Measurements from ENCODE around the gene CCDC40. TPM values are rescaled to one million over a fixed set of nuclear protein-coding genes. Genes with fewer than 3 reads are reported as not detected.

Gene CCDC40
- total and polyA plus RNA-seq, 2 of the 13 experiments (the other 11 are each of a cell fraction or from before 2014, with no cell fraction given), result 4.1 to 5.5 TPM

DNA sequence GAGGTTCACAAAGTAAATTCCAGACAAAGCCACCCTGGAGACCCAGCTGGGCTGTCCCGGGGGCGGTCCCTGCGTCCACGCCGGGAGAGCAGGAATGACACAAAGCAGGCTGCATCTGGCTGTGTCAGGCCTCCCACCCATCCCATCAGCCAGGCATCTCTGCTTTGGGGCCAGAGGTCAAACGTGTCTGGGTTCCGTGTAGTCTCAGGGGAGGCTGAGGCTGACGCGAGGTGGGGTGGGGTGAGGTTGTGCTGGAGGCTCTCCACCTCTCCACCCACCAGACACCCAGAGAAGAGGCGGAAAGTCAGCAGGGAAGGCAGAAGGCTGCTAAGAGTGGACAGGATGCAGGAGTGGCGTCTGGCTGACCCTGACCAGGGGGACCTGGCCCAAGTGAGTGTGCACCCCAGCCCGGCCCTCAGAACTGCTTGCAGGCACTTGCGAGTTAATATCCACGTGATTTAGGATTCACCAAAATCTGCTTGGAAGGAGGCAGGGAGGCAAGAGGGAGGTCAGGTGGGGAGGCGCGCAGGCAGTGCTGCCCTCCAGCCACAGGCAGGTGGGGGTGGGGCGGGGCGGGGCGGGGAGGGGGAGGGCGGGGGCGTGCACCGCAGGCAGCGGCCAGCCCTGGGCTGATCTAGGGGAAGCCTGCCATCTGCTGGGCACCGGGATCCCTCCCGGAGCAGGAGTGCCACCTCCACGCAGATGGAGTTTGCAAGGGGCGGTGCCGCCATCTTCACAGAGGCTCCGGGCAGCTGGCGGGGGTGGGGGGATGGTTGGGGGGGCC is 45.1 kb upstream of the CCDC40 start (continued):
- TF ChIP-seq ZNF224 (CRISPR knock-in tag; IDR thresholded peaks at IDR 0.05) (peak; percentile 57; the same call in 1 of the 2 replicates), ZNF672 (CRISPR knock-in tag; IDR thresholded peaks at IDR 0.05) (no peak), SP5 (CRISPR knock-in tag; IDR thresholded peaks at IDR 0.05; ENCODE audit: borderline replicate concordance, low read depth) (peak; percentile 41; the same call in 1 of the 2 replicates), SMC3 (IDR thresholded peaks at IDR 0.05; ENCODE audit: low read length) (peak; percentile 31; the same call in 1 of the 2 replicates), ZNF12 (CRISPR knock-in tag; IDR thresholded peaks at IDR 0.05) (0 out of 2 replicates have a peak, but pooled peaks have one; percentile 16), PAF1 (CRISPR knock-in tag; IDR thresholded peaks at IDR 0.05) (peak; percentile 75; the same call in 1 of the 2 replicates), SPEN (CRISPR knock-in tag; IDR thresholded peaks at IDR 0.05; ENCODE audit: low read depth) (0 out of 2 replicates have a peak, but pooled peaks have one; percentile 24), HIVEP1 (CRISPR knock-in tag; IDR thresholded peaks at IDR 0.05) (no peak), TEAD3 (CRISPR knock-in tag; optimal IDR thresholded peaks at IDR 0.05; ENCODE audit: borderline replicate concordance) (peak; percentile 38), SALL1 (CRISPR knock-in tag; IDR thresholded peaks at IDR 0.05) (peak; percentile 30; the same call in 1 of the 2 replicates), AKAP8 (CRISPR knock-in tag; IDR thresholded peaks at IDR 0.05) (peak; percentile 3; the same call in 1 of the 2 replicates), RELA (CRISPR knock-in tag; IDR thresholded peaks at IDR 0.05) (no peak), ZNF431 (CRISPR knock-in tag; IDR thresholded peaks at IDR 0.05; ENCODE audit: borderline replicate concordance, low read depth) (0 out of 2 replicates have a peak, but pooled peaks have one; percentile 25), CEBPB (IDR thresholded peaks at IDR 0.05; ENCODE audit: borderline replicate concordance, low read depth, low read length) (no peak), ATAD3A (CRISPR knock-in tag; IDR thresholded peaks at IDR 0.05) (no peak), HCFC1 (IDR thresholded peaks at IDR 0.05; ENCODE audit: low read depth, low read length) (no peak), HNRNPLL (IDR thresholded peaks at IDR 0.05; ENCODE audit: low read depth, low read length, poor library complexity, severe bottlenecking) (no peak), ZFP1 (CRISPR knock-in tag; IDR thresholded peaks at IDR 0.05) (peak; percentile 7; the same call in 1 of the 2 replicates), EEA1 (CRISPR knock-in tag; IDR thresholded peaks at IDR 0.05; ENCODE audit: borderline replicate concordance) (peak; percentile 54; the same call in 1 of the 2 replicates), HNRNPL (IDR thresholded peaks at IDR 0.05; ENCODE audit: low read depth, low read length) (no peak)
- TF ChIP-seq, protein P1, sequence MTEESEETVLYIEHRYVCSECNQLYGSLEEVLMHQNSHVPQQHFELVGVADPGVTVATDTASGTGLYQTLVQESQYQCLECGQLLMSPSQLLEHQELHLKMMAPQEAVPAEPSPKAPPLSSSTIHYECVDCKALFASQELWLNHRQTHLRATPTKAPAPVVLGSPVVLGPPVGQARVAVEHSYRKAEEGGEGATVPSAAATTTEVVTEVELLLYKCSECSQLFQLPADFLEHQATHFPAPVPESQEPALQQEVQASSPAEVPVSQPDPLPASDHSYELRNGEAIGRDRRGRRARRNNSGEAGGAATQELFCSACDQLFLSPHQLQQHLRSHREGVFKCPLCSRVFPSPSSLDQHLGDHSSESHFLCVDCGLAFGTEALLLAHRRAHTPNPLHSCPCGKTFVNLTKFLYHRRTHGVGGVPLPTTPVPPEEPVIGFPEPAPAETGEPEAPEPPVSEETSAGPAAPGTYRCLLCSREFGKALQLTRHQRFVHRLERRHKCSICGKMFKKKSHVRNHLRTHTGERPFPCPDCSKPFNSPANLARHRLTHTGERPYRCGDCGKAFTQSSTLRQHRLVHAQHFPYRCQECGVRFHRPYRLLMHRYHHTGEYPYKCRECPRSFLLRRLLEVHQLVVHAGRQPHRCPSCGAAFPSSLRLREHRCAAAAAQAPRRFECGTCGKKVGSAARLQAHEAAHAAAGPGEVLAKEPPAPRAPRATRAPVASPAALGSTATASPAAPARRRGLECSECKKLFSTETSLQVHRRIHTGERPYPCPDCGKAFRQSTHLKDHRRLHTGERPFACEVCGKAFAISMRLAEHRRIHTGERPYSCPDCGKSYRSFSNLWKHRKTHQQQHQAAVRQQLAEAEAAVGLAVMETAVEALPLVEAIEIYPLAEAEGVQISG (CRISPR knock-in tag; IDR thresholded peaks at IDR 0.05), result peak; percentile 12
- TF ChIP-seq, protein P2, sequence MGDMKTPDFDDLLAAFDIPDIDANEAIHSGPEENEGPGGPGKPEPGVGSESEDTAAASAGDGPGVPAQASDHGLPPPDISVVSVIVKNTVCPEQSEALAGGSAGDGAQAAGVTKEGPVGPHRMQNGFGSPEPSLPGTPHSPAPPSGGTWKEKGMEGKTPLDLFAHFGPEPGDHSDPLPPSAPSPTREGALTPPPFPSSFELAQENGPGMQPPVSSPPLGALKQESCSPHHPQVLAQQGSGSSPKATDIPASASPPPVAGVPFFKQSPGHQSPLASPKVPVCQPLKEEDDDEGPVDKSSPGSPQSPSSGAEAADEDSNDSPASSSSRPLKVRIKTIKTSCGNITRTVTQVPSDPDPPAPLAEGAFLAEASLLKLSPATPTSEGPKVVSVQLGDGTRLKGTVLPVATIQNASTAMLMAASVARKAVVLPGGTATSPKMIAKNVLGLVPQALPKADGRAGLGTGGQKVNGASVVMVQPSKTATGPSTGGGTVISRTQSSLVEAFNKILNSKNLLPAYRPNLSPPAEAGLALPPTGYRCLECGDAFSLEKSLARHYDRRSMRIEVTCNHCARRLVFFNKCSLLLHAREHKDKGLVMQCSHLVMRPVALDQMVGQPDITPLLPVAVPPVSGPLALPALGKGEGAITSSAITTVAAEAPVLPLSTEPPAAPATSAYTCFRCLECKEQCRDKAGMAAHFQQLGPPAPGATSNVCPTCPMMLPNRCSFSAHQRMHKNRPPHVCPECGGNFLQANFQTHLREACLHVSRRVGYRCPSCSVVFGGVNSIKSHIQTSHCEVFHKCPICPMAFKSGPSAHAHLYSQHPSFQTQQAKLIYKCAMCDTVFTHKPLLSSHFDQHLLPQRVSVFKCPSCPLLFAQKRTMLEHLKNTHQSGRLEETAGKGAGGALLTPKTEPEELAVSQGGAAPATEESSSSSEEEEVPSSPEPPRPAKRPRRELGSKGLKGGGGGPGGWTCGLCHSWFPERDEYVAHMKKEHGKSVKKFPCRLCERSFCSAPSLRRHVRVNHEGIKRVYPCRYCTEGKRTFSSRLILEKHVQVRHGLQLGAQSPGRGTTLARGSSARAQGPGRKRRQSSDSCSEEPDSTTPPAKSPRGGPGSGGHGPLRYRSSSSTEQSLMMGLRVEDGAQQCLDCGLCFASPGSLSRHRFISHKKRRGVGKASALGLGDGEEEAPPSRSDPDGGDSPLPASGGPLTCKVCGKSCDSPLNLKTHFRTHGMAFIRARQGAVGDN (CRISPR knock-in tag; IDR thresholded peaks at IDR 0.05), result peak; percentile 10; the same call in 1 of the 2 replicates
